ENCODE results near the gene EIPR1. TPM values are rescaled to one million over a fixed set of nuclear protein-coding genes. Genes with fewer than 3 reads are reported as not detected.

The EIPR1 gene
- total and polyA plus RNA-seq, 8 donors, result 4.3 to 12.5 (median 6.4) TPM

- TF ChIP-seq, protein P1, sequence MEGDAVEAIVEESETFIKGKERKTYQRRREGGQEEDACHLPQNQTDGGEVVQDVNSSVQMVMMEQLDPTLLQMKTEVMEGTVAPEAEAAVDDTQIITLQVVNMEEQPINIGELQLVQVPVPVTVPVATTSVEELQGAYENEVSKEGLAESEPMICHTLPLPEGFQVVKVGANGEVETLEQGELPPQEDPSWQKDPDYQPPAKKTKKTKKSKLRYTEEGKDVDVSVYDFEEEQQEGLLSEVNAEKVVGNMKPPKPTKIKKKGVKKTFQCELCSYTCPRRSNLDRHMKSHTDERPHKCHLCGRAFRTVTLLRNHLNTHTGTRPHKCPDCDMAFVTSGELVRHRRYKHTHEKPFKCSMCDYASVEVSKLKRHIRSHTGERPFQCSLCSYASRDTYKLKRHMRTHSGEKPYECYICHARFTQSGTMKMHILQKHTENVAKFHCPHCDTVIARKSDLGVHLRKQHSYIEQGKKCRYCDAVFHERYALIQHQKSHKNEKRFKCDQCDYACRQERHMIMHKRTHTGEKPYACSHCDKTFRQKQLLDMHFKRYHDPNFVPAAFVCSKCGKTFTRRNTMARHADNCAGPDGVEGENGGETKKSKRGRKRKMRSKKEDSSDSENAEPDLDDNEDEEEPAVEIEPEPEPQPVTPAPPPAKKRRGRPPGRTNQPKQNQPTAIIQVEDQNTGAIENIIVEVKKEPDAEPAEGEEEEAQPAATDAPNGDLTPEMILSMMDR (IDR thresholded peaks at IDR 0.05), result no peak
- ATAC-seq, result no peak
- 91 to 92% methylated on average over 15 of the region's 15 CpGs for WGBS, 2 donors
- intact Hi-C loops (cut with DNase I), result no loop called here
- no peak overlapping the region for H3K4me3 ChIP-seq
- H3K27ac ChIP-seq, result no peak overlapping the region
- no peak for FAIRE-seq
- no peaks in the 10 kb centered on the region for H3K4me1 ChIP-seq
- no peaks in the 10 kb centered on the region for H3K27me3 ChIP-seq
- H3K36me3 ChIP-seq, result no peaks in the 10 kb centered on the region
- no peak for DNase-seq
- H3K9me3 ChIP-seq, result no peaks in the 10 kb centered on the region
These were observed 125.7 kb downstream of the EIPR1 start for GRCh38 chr2:3251946-3252345.

GRCh38 chr2:3249476-3249962 lies 128.1 kb downstream of the EIPR1 start:
- no peak overlapping the region for H3K27ac ChIP-seq
- no peak for DNase-seq
- FAIRE-seq, result no peak
- intact Hi-C loops (cut with DNase I), result no loop called here
- no peak for ATAC-seq
- H3K4me1 ChIP-seq, result no peaks in the 10 kb centered on the region
- TF ChIP-seq, protein P1 (IDR thresholded peaks at IDR 0.05), result no peak
- H3K4me3 ChIP-seq, result no peak overlapping the region
- H3K27me3 ChIP-seq, result no peaks in the 10 kb centered on the region
- WGBS, 2 donors, result 97 to 98% methylated on average over 2 of the region's 2 CpGs
- no peaks in the 10 kb centered on the region for H3K9me3 ChIP-seq
- H3K36me3 ChIP-seq, result no peaks in the 10 kb centered on the region

GRCh38 chr2:3248754-3249475 lies 128.7 kb downstream of the EIPR1 start:
- H3K4me3 ChIP-seq, result no peak overlapping the region
- no peaks in the 10 kb centered on the region for H3K27me3 ChIP-seq
- no peaks in the 10 kb centered on the region for H3K36me3 ChIP-seq
- H3K27ac ChIP-seq, result no peak overlapping the region
- intact Hi-C loops (cut with DNase I), result no loop called here
- WGBS, 2 donors, result 96 to 98% methylated on average over 4 of the region's 4 CpGs
- DNase-seq, result no peak
- TF ChIP-seq, protein P1 (IDR thresholded peaks at IDR 0.05), result no peak
- no peak for ATAC-seq
- no peak for FAIRE-seq
- H3K9me3 ChIP-seq, result no peaks in the 10 kb centered on the region
- no peaks in the 10 kb centered on the region for H3K4me1 ChIP-seq

- Histone ChIP-seq H3K36me3 (no peaks in the 10 kb centered on the region), H3K27me3 (no peaks in the 10 kb centered on the region), H3K27ac (no peak overlapping the region), H3K4me1 (no peaks in the 10 kb centered on the region), H3K9me3 (no peaks in the 10 kb centered on the region), H3K4me3 (no peak overlapping the region)
- intact Hi-C loops (cut with DNase I), result no loop called here
- 75 to 82% methylated on average over 10 of the region's 13 CpGs for WGBS, 2 donors
- FAIRE-seq (no peak), ATAC-seq (no peak), DNase-seq (no peak)
- TF ChIP-seq, protein P1 (IDR thresholded peaks at IDR 0.05), result no peak
These were observed 130.5 kb downstream of the EIPR1 start for GRCh38 chr2:3246928-3247714.

Data from pancreas (tissue), 10 donors.